Natural killer cell (primary cell): ENCODE data around the gene FAM98C. TPM values are rescaled to one million over a fixed set of nuclear protein-coding genes. Genes with fewer than 3 reads are reported as not detected.
"Not testable (repeated sequence)": the region's sequence is repeated elsewhere in the genome, so short reads cannot be mapped to it uniquely, and the experiment has no call there.

Experiments used
- ATAC-seq, 3 donors: fragments of 150-1000 bp in 2 of 3; fragments of 200-7000 bp in 1 of 3; cut with Tn5 transposase; 1 replicate in 1 of 3; 2 replicates in 2 of 3; pipeline ENCODE4 v1.10.0; 2021; ENCODE audit warnings: mild to moderate bottlenecking in 2 of 3, moderate library complexity in 2 of 3
- DNase-seq, 2 donors: peaks; one replicate each; pipeline versions ENCODE4 v3.0.0 to v3.0.0-alpha.2; 2013 to 2021; ENCODE audit warnings: mixed read lengths in 1 of 2
- H3K27ac ChIP-seq: one replicate; pipeline ENCODE4 v1.5.1; 2013; ENCODE audit warnings: mild to moderate bottlenecking, low read length
- H3K27me3 ChIP-seq: one replicate; pipeline ENCODE4 v1.6.1; 2013; ENCODE audit warnings: low read length; ENCODE audit not compliant: control insufficient read depth, insufficient read depth
- H3K36me3 ChIP-seq: one replicate; pipeline ENCODE4 v1.6.1; 2013; ENCODE audit warnings: low read length; ENCODE audit not compliant: control insufficient read depth, insufficient read depth
- H3K4me1 ChIP-seq: one replicate; pipeline ENCODE4 v1.6.1; 2013; ENCODE audit warnings: low read length; ENCODE audit not compliant: control insufficient read depth, insufficient read depth
- H3K4me3 ChIP-seq: one replicate; pipeline ENCODE4 v1.5.1; 2013; ENCODE audit warnings: low read length
- H3K9me3 ChIP-seq: one replicate; pipeline ENCODE4 v1.6.1; 2013; ENCODE audit warnings: low read length; ENCODE audit not compliant: control insufficient read depth, insufficient read depth
- H3K27ac Mint-ChIP-seq, 2 donors: one replicate each; pipeline ENCODE4 v1.8.0; 2022; ENCODE audit warnings: mild to moderate bottlenecking in 2 of 2, mixed read lengths in 2 of 2, moderate library complexity in 1 of 2
- H3K27me3 Mint-ChIP-seq, 2 donors: one replicate each; pipeline ENCODE4 v1.8.0; 2022; ENCODE audit warnings: low read depth in 2 of 2, mixed read lengths in 2 of 2
- H3K36me3 Mint-ChIP-seq: one replicate; pipeline ENCODE4 v1.8.0; 2022; ENCODE audit warnings: mixed read lengths
- H3K4me1 Mint-ChIP-seq, 2 donors: one replicate each; pipeline ENCODE4 v1.8.0; 2022; ENCODE audit warnings: mixed read lengths in 2 of 2
- H3K4me3 Mint-ChIP-seq: one replicate; pipeline ENCODE4 v1.8.0; 2022; ENCODE audit warnings: mild to moderate bottlenecking, moderate library complexity, mixed read lengths
- H3K9me3 Mint-ChIP-seq, 2 donors: one replicate each; pipeline ENCODE4 v1.8.0; 2022; ENCODE audit warnings: mixed read lengths in 2 of 2
- WGBS: methylation state at CpG from one replicate; pipeline ENCODE4 v1.1.7; 2013; ENCODE audit warnings: missing lambda C conversion rate; ENCODE audit not compliant: insufficient coverage; 5-methylcytosine and 5-hydroxymethylcytosine counted together
- intact Hi-C: fragments of 100-400 bp; cut with micrococcal nuclease; formaldehyde crosslinking; loops from one replicate; pipeline ENCODE4 v1.14.2; 2022
- total RNA-seq, 4 donors: library from RNA; stranded (reverse); fragments of 120-200 nt in 1 of 4; gene quantifications; one replicate each; pipeline versions ENCODE4 v1.2.3 to v1.2.4, GENCODE V29; 2013 to 2022
- TF ChIP-seq, protein P1 (sequence below): fragments of 200-600 bp; IDR thresholded peaks from one replicate; pipeline ENCODE4 v1.8.0; 2022; ENCODE audit warnings: antibody characterized with exemption

FAM98C gene
- total RNA-seq, 3 donors from 2014 or later (not counting 1 experiment from before 2014, with no cell fraction given), result 36.9 to 42.1 (median 41.6) TPM

DNA sequence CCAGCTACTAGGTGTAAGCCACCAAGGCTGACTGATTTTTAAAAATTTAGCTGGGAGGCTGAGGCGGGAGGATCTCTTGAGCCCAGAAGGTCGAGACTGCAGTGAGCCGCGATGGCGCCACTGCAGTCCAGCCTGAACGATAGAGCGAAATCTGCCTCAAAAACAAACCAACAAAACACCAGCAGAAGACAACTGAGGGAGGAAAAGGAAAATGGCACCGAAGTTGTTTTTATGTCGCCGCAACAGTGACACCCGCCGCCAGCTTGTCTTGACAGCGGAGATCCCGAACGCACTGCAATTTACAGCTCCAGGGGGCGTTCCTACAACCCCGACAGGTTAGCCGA lies 298 bp upstream of the FAM98C start:
- ATAC-seq (no peak), DNase-seq (no peak)
- Histone ChIP-seq H3K4me1 (peaks cover 16% of the 10 kb centered on the region), H3K9me3 (no peaks in the 10 kb centered on the region), H3K4me3 (peak overlapping the region; percentile 46), H3K27ac (peak overlapping the region; percentile 84), H3K36me3 (peaks cover 17% of the 10 kb centered on the region), H3K27me3 (peaks cover 3% of the 10 kb centered on the region)
- Mint-ChIP-seq H3K4me1 (peaks cover 10 to 19% of the 10 kb centered on the region in 2 donors), H3K9me3 (no peaks in the 10 kb centered on the region), H3K27ac (peak overlapping the region; percentile 86 to 95), H3K4me3 (peak overlapping the region; percentile 97), H3K36me3 (no peaks in the 10 kb centered on the region), H3K27me3 (peaks cover 12 to 16% of the 10 kb centered on the region in 2 donors)
- intact Hi-C loops, result loop anchor here (2.0 to 5.0 kb wide), 3 partner anchors 28 to 528 kb away; partner anchors contain the start of genes MRPS12, PSMD8 and SARS2
- TF ChIP-seq, protein P1, sequence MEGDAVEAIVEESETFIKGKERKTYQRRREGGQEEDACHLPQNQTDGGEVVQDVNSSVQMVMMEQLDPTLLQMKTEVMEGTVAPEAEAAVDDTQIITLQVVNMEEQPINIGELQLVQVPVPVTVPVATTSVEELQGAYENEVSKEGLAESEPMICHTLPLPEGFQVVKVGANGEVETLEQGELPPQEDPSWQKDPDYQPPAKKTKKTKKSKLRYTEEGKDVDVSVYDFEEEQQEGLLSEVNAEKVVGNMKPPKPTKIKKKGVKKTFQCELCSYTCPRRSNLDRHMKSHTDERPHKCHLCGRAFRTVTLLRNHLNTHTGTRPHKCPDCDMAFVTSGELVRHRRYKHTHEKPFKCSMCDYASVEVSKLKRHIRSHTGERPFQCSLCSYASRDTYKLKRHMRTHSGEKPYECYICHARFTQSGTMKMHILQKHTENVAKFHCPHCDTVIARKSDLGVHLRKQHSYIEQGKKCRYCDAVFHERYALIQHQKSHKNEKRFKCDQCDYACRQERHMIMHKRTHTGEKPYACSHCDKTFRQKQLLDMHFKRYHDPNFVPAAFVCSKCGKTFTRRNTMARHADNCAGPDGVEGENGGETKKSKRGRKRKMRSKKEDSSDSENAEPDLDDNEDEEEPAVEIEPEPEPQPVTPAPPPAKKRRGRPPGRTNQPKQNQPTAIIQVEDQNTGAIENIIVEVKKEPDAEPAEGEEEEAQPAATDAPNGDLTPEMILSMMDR, result no peak
- WGBS, result 2% methylated on average over 18 of the region's 18 CpGs

DNA sequence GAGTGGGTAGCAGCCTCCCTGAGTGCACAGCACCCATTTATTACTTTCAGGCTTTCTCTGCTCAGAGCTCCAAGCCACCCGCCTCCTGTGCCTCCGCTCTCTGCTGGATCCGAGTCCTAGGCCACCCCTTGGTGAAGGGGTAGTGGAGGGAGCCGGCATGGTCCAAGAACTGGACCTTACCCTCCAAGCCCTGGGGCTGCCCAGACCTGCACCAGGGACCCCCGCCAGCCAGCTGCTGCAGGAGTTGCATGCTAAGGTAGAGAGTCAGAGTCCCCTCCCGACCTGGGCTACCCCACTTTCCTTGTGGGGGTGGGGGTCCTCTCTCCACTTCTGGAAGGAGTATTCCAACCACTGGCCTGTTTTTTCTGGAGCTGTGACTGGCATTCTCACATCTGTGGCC lies 2.0 kb downstream of the FAM98C start:
- Histone ChIP-seq H3K4me3 (no peak overlapping the region), H3K9me3 (no peaks in the 10 kb centered on the region), H3K27ac (no peak overlapping the region), H3K36me3 (peaks cover 17% of the 10 kb centered on the region), H3K27me3 (no peaks in the 10 kb centered on the region), H3K4me1 (peaks cover 16% of the 10 kb centered on the region)
- peaks cover 5 to 7% of the 10 kb centered on the region in 2 donors for H3K27me3 Mint-ChIP-seq
- 98% methylated on average over 6 of the region's 6 CpGs for WGBS
- H3K4me1 Mint-ChIP-seq, result peaks cover 10 to 19% of the 10 kb centered on the region in 2 donors
- H3K9me3 Mint-ChIP-seq, result no peaks in the 10 kb centered on the region
- TF ChIP-seq, protein P1, result no peak
- intact Hi-C loops, result loop anchor here (5.0 kb wide), 1 partner anchor 102 kb away; no protein-coding TSS in a partner anchor
- H3K36me3 Mint-ChIP-seq, result no peaks in the 10 kb centered on the region
- DNase-seq (no peak), ATAC-seq (no peak)
- peak overlapping the region; percentile 68 for H3K4me3 Mint-ChIP-seq
- peak overlapping the region; percentile 16 to 95 for H3K27ac Mint-ChIP-seq

DNA sequence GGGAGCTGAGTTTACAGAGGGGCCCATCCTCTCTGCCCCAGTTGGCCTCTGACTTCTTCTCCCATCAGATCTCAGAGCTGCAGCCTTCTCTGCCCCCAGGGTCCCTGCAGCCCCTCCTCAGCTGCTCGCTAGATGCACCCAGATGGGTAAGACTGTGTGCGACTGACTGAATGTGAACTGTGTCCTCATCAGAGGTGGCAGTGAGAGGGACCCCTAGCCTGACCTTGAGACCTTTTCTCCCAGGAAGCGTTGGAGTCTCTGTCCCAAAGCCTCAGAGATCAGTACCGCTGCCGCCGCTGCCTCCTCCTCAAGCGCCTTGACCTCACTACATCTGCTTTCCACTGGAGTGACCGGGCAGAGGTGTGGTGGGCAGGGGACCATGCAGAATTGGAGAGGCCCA lies 2.4 kb downstream of the FAM98C start:
- 99% methylated on average over 8 of the region's 8 CpGs for WGBS
- no peaks in the 10 kb centered on the region for H3K36me3 Mint-ChIP-seq
- H3K4me3 ChIP-seq, result no peak overlapping the region
- H3K27me3 Mint-ChIP-seq, result peaks cover 2 to 3% of the 10 kb centered on the region in 2 donors
- no peak for ATAC-seq
- no peak for DNase-seq
- H3K27ac ChIP-seq, result no peak overlapping the region
- H3K4me1 Mint-ChIP-seq, result peaks cover 10 to 19% of the 10 kb centered on the region in 2 donors
- H3K27ac Mint-ChIP-seq, result peak overlapping the region in 1 of 2 donors; percentile 16
- H3K9me3 Mint-ChIP-seq, result no peaks in the 10 kb centered on the region
- peaks cover 16% of the 10 kb centered on the region for H3K4me1 ChIP-seq
- peaks cover 17% of the 10 kb centered on the region for H3K36me3 ChIP-seq
- TF ChIP-seq, protein P1, result no peak
- H3K9me3 ChIP-seq, result no peaks in the 10 kb centered on the region
- no peaks in the 10 kb centered on the region for H3K27me3 ChIP-seq
- intact Hi-C loops, result no loop called here
- peak overlapping the region; percentile 28 for H3K4me3 Mint-ChIP-seq

DNA sequence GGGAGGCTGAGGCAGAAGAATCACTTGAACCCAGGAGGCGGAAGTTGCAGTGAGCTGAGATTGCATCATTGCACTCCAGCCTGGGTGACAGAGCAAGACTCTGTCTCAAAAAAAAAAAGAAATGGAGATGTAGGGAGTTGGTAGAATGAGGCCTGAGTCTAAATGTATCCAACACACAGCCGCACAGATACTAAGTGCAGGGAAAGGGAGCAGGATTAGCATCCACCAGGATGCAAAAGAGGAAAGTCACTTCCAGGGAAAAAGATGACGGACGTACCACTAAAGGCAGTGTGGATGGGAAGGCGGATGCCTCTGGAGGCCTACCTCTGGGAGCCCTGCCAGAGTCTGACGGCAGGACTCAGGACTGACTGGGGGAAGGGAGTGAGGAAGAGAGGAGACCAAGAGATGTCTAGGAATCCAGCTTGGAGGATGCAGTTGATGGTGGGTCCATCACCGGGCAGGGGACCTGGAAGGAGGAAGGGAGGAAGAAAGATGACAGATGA lies 6.8 kb downstream of the FAM98C start:
- H3K4me1 ChIP-seq, result no peaks in the 10 kb centered on the region
- intact Hi-C loops, result no loop called here
- 97% methylated on average over 7 of the region's 7 CpGs for WGBS
- H3K4me3 ChIP-seq, result no peak overlapping the region
- no peaks in the 10 kb centered on the region for H3K9me3 Mint-ChIP-seq
- no peak for ATAC-seq
- TF ChIP-seq, protein P1, result no peak
- H3K27ac Mint-ChIP-seq, result peak overlapping the region in 1 of 2 donors; percentile 1
- peaks cover 17% of the 10 kb centered on the region for H3K36me3 ChIP-seq
- H3K27me3 ChIP-seq, result no peaks in the 10 kb centered on the region
- no peaks in the 10 kb centered on the region for H3K27me3 Mint-ChIP-seq
- H3K27ac ChIP-seq, result no peak overlapping the region
- no peak overlapping the region for H3K4me3 Mint-ChIP-seq
- no peaks in the 10 kb centered on the region for H3K36me3 Mint-ChIP-seq
- no peaks in the 10 kb centered on the region for H3K4me1 Mint-ChIP-seq
- no peaks in the 10 kb centered on the region for H3K9me3 ChIP-seq
- no peak for DNase-seq

DNA sequence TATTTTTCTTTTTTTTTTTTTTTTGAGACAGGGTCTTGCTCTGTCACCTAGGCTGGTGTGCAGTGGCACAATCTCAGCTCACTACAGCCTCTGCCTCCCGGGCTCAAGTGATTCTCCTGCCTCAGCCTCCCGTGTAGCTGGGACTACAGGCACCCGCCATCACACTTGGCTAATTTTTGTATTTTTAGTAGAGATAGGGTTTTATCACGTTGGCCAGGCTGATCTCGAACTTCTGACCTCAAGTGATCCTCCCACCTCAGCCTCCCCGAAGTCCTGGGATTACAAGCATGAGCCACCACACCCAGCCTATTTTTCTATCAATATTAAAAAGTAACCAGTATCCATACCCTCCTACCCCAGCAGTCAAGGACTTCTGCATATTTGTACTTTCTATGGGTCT lies 7.5 kb downstream of the FAM98C start:
- peaks cover 15% of the 10 kb centered on the region for H3K36me3 ChIP-seq
- 80% methylated on average over 4 of the region's 6 CpGs for WGBS
- H3K4me3 ChIP-seq, H3K4me1 ChIP-seq, H3K27me3 Mint-ChIP-seq, H3K36me3 Mint-ChIP-seq, intact Hi-C loops, ATAC-seq, DNase-seq, H3K9me3 Mint-ChIP-seq, H3K27ac Mint-ChIP-seq, H3K9me3 ChIP-seq, H3K4me3 Mint-ChIP-seq, H3K4me1 Mint-ChIP-seq, H3K27ac ChIP-seq, H3K27me3 ChIP-seq: not testable (repeated sequence)
